Ishikawa (cell line): ENCODE measurements around the gene C1QL4.

Source experiments
- CEBPB ChIP-seq: IDR thresholded peaks from 2 replicates; pipeline ENCODE4 v1.6.1; 2012
- CREB1 ChIP-seq: IDR thresholded peaks from 2 replicates; pipeline ENCODE4 v1.6.1; 2012; ENCODE audit warnings: low read depth
- EGR1 ChIP-seq: IDR thresholded peaks from 2 replicates; pipeline ENCODE4 v1.6.1; 2012
- EP300 ChIP-seq: IDR thresholded peaks from 2 replicates; pipeline ENCODE4 v1.6.1; 2012; ENCODE audit warnings: borderline replicate concordance
- FOXM1 ChIP-seq: IDR thresholded peaks from 2 replicates; pipeline ENCODE4 v1.6.1; 2012; ENCODE audit warnings: low read depth, borderline replicate concordance
- MAX ChIP-seq: IDR thresholded peaks from 2 replicates; pipeline ENCODE4 v1.6.1; 2012
- NFIC ChIP-seq: IDR thresholded peaks from 2 replicates; pipeline ENCODE4 v1.6.1; 2012
- RAD21 ChIP-seq: IDR thresholded peaks from 2 replicates; pipeline ENCODE4 v1.6.1; 2012; ENCODE audit warnings: low read depth
- TAF1 ChIP-seq: IDR thresholded peaks from 2 replicates; pipeline ENCODE4 v1.6.1; 2012; ENCODE audit warnings: low read depth, mild to moderate bottlenecking
- TCF12 ChIP-seq: IDR thresholded peaks from 2 replicates; pipeline ENCODE4 v1.6.1; 2012; ENCODE audit warnings: low read depth
- TEAD4 ChIP-seq: IDR thresholded peaks from 2 replicates; pipeline ENCODE4 v1.6.1; 2012
- USF1 ChIP-seq: IDR thresholded peaks from 2 replicates; pipeline ENCODE4 v1.6.1; 2012
- YY1 ChIP-seq: IDR thresholded peaks from 2 replicates; pipeline ENCODE4 v1.6.1; 2012; ENCODE audit warnings: low read depth
- ZBTB7A ChIP-seq: IDR thresholded peaks from 2 replicates; pipeline ENCODE4 v1.6.1; 2012; ENCODE audit warnings: low read depth
- TF ChIP-seq, protein P1 (sequence below): IDR thresholded peaks from 2 replicates; pipeline ENCODE4 v1.6.1; 2012; ENCODE audit warnings: low read depth, mild to moderate bottlenecking

The C1QL4 gene

GRCh38 chr12:49334226-49334625 lies 2.8 kb downstream of the C1QL4 start:
- TF ChIP-seq EGR1 = no peak
- no peak for TF ChIP-seq RAD21
- TF ChIP-seq TEAD4 = no peak
- no peak for TF ChIP-seq NFIC
- TF ChIP-seq CREB1 = no peak
- no peak for TF ChIP-seq TCF12
- no peak for TF ChIP-seq YY1
- TF ChIP-seq EP300 = no peak
- TF ChIP-seq TAF1 = no peak
- no peak for TF ChIP-seq CEBPB
- no peak for TF ChIP-seq ZBTB7A
- TF ChIP-seq MAX = no peak
- TF ChIP-seq, protein P1, sequence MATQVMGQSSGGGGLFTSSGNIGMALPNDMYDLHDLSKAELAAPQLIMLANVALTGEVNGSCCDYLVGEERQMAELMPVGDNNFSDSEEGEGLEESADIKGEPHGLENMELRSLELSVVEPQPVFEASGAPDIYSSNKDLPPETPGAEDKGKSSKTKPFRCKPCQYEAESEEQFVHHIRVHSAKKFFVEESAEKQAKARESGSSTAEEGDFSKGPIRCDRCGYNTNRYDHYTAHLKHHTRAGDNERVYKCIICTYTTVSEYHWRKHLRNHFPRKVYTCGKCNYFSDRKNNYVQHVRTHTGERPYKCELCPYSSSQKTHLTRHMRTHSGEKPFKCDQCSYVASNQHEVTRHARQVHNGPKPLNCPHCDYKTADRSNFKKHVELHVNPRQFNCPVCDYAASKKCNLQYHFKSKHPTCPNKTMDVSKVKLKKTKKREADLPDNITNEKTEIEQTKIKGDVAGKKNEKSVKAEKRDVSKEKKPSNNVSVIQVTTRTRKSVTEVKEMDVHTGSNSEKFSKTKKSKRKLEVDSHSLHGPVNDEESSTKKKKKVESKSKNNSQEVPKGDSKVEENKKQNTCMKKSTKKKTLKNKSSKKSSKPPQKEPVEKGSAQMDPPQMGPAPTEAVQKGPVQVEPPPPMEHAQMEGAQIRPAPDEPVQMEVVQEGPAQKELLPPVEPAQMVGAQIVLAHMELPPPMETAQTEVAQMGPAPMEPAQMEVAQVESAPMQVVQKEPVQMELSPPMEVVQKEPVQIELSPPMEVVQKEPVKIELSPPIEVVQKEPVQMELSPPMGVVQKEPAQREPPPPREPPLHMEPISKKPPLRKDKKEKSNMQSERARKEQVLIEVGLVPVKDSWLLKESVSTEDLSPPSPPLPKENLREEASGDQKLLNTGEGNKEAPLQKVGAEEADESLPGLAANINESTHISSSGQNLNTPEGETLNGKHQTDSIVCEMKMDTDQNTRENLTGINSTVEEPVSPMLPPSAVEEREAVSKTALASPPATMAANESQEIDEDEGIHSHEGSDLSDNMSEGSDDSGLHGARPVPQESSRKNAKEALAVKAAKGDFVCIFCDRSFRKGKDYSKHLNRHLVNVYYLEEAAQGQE = no peak
- TF ChIP-seq FOXM1 = no peak
- no peak for TF ChIP-seq USF1

DNA sequence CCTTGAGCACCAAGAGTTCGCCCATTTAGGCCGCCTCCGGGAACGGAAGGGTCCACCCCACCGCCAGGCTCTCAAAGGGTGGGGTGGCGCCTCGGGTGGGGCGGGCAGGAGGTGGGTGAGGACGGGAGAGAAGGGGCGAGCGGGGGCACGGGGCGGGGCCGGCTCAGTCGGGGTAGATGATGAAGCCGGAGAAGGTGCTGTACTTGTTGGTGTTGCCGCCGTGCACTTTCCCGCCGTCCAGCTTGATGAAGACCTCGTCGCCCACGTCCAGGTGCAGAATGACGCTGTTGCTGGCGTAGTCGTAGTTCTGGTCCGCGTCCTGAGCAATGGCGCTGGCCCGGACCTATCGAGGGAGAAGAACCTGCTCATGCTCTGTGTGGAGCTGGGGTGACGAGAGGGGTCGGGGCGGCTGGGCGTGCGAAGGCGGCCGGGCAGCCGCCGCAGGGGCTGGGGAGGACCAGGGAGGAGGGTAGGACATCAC lies 4.1 kb downstream of the C1QL4 start:
- TF ChIP-seq FOXM1 (no peak), TCF12 (no peak)

DNA sequence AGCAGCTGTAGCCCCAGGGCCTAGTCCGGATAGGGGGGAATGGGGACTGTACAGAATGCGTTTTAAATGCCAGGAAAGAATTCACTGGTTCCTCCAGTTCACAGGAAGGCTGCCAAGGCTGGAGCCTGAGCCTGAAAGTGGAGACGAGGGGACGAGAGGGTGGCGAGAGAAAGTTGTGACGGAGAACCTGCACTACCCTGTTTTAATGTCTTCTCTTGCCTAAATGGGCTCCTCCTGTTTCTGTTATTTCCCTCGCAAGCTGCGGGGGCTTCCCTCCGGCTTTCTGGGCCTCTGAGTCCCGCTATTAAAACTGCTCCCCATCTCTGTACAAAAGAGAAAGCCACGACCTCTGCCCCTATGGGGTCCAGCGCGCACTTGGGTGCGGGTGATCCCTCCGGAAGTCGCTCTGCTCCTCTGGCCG lies 4.5 kb downstream of the C1QL4 start:
- no peak for TF ChIP-seq EP300
- TF ChIP-seq ZBTB7A = no peak
- TF ChIP-seq TAF1 = no peak
- no peak for TF ChIP-seq EGR1
- TF ChIP-seq TEAD4 = no peak
- no peak for TF ChIP-seq CREB1
- no peak for TF ChIP-seq CEBPB
- TF ChIP-seq RAD21 = no peak

GRCh38 chr12:49331380-49332222 lies 5.4 kb downstream of the C1QL4 start:
- no peak for TF ChIP-seq CEBPB
- TF ChIP-seq ZBTB7A = no peak
- no peak for TF ChIP-seq TCF12
- TF ChIP-seq, protein P1 = no peak
- TF ChIP-seq TEAD4 = no peak
- TF ChIP-seq EP300 = no peak
- no peak for TF ChIP-seq EGR1
- TF ChIP-seq NFIC = no peak
- no peak for TF ChIP-seq USF1
- no peak for TF ChIP-seq YY1
- no peak for TF ChIP-seq FOXM1
- TF ChIP-seq TAF1 = no peak
- peak; percentile 81 for TF ChIP-seq RAD21
- no peak for TF ChIP-seq CREB1
- peak; percentile 70 for TF ChIP-seq MAX

GRCh38 chr12:49330631-49331379 lies 6.2 kb downstream of the C1QL4 start:
- no peak for TF ChIP-seq EP300
- no peak for TF ChIP-seq MAX
- no peak for TF ChIP-seq ZBTB7A
- TF ChIP-seq TCF12 = no peak
- no peak for TF ChIP-seq TAF1
- TF ChIP-seq TEAD4 = no peak
- TF ChIP-seq, protein P1 = no peak
- TF ChIP-seq RAD21 = no peak
- TF ChIP-seq CREB1 = no peak
